Measurements from ENCODE around the gene EMILIN1.

GRCh38 chr2:27080603-27080936 is 2.2 kb downstream of the EMILIN1 start:
- TF ChIP-seq ZNF565 (CRISPR knock-in tag; conservative IDR thresholded peaks at IDR 0.05; ENCODE audit: low read depth): no peak
- TF ChIP-seq TSHZ2 (CRISPR knock-in tag; IDR thresholded peaks at IDR 0.05): no peak
- TF ChIP-seq ZNF8 (CRISPR knock-in tag; IDR thresholded peaks at IDR 0.05): no peak
- TF ChIP-seq CSDC2 (CRISPR knock-in tag; IDR thresholded peaks at IDR 0.05): no peak
- TF ChIP-seq ZFP30 (CRISPR knock-in tag; IDR thresholded peaks at IDR 0.05): no peak
- TF ChIP-seq PATZ1 (CRISPR knock-in tag; IDR thresholded peaks at IDR 0.05; ENCODE audit: borderline replicate concordance): no peak
- no peak for TF ChIP-seq POU6F1 (CRISPR knock-in tag; IDR thresholded peaks at IDR 0.05; ENCODE audit: borderline replicate concordance, low read depth)
- no peak for TF ChIP-seq CREB5 (CRISPR knock-in tag; IDR thresholded peaks at IDR 0.05; ENCODE audit: low read depth)
- no peak for TF ChIP-seq TOX (CRISPR knock-in tag; IDR thresholded peaks at IDR 0.05; ENCODE audit: borderline replicate concordance)
- TF ChIP-seq ZC3H10 (CRISPR knock-in tag; IDR thresholded peaks at IDR 0.05): no peak
- no peak for TF ChIP-seq RARB (CRISPR knock-in tag; IDR thresholded peaks at IDR 0.05)
- TF ChIP-seq ISL1 (CRISPR knock-in tag; IDR thresholded peaks at IDR 0.05): no peak
- TF ChIP-seq BACH2 (CRISPR knock-in tag; IDR thresholded peaks at IDR 0.05; ENCODE audit: borderline replicate concordance): no peak
